ENCODE measurements around the gene ZNF423. TPM values are rescaled to one million over a fixed set of nuclear protein-coding genes. Genes with fewer than 3 reads are reported as not detected.

ZNF423 gene
- total RNA-seq, 1 donor = 11.6 TPM

GRCh38 chr16:49647673-49648072 lies 208.2 kb downstream of the ZNF423 start:
- no peaks in the 10 kb centered on the region for H3K27me3 ChIP-seq (ENCODE audit: insufficient read depth, low read length)
- H3K27ac ChIP-seq (ENCODE audit: low read depth, low read length) = no peak overlapping the region
- no peak for DNase-seq (ENCODE audit: insufficient read length, low spot score, missing footprints)
- H3K36me3 ChIP-seq (ENCODE audit: insufficient read depth, low read length) = no peaks in the 10 kb centered on the region
- peaks cover 12% of the 10 kb centered on the region for H3K9me3 ChIP-seq (ENCODE audit: low read depth, low read length)
- H4K20me1 ChIP-seq (ENCODE audit: insufficient read depth, low read length) = no peaks in the 10 kb centered on the region
- H3K4me1 ChIP-seq (ENCODE audit: insufficient read depth, low read length) = peaks cover 42% of the 10 kb centered on the region
- H3K4me3 ChIP-seq (ENCODE audit: insufficient read depth, low read length) = no peak overlapping the region
- TF ChIP-seq, protein P1, sequence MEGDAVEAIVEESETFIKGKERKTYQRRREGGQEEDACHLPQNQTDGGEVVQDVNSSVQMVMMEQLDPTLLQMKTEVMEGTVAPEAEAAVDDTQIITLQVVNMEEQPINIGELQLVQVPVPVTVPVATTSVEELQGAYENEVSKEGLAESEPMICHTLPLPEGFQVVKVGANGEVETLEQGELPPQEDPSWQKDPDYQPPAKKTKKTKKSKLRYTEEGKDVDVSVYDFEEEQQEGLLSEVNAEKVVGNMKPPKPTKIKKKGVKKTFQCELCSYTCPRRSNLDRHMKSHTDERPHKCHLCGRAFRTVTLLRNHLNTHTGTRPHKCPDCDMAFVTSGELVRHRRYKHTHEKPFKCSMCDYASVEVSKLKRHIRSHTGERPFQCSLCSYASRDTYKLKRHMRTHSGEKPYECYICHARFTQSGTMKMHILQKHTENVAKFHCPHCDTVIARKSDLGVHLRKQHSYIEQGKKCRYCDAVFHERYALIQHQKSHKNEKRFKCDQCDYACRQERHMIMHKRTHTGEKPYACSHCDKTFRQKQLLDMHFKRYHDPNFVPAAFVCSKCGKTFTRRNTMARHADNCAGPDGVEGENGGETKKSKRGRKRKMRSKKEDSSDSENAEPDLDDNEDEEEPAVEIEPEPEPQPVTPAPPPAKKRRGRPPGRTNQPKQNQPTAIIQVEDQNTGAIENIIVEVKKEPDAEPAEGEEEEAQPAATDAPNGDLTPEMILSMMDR (IDR thresholded peaks at IDR 0.05; ENCODE audit: extremely low read depth, low read depth, low read length) = no peak
- no peak overlapping the region for H3K4me2 ChIP-seq (ENCODE audit: insufficient read depth, low read length)
- H2AFZ ChIP-seq (ENCODE audit: low read length) = no peak overlapping the region
- no peaks in the 10 kb centered on the region for H3K79me2 ChIP-seq (ENCODE audit: insufficient read depth, low read length)

GRCh38 chr16:49645263-49645662 lies 210.6 kb downstream of the ZNF423 start:
- Histone ChIP-seq H4K20me1 (ENCODE audit: insufficient read depth, low read length) (no peaks in the 10 kb centered on the region), H3K79me2 (ENCODE audit: insufficient read depth, low read length) (no peaks in the 10 kb centered on the region), H3K4me1 (ENCODE audit: insufficient read depth, low read length) (peaks cover 54% of the 10 kb centered on the region), H3K27ac (ENCODE audit: low read depth, low read length) (peak overlapping the region; percentile 89), H3K4me2 (ENCODE audit: insufficient read depth, low read length) (no peak overlapping the region), H2AFZ (ENCODE audit: low read length) (no peak overlapping the region), H3K9me3 (ENCODE audit: low read depth, low read length) (peaks cover 12% of the 10 kb centered on the region), H3K27me3 (ENCODE audit: insufficient read depth, low read length) (no peaks in the 10 kb centered on the region), H3K4me3 (ENCODE audit: insufficient read depth, low read length) (no peak overlapping the region), H3K36me3 (ENCODE audit: insufficient read depth, low read length) (no peaks in the 10 kb centered on the region)
- TF ChIP-seq, protein P1 (IDR thresholded peaks at IDR 0.05; ENCODE audit: extremely low read depth, low read depth, low read length) = no peak
- DNase-seq (ENCODE audit: insufficient read length, low spot score, missing footprints) = no peak

- peak; percentile 78 for DNase-seq (ENCODE audit: insufficient read length, low spot score, missing footprints)
- Histone ChIP-seq H4K20me1 (ENCODE audit: insufficient read depth, low read length) (no peaks in the 10 kb centered on the region), H3K79me2 (ENCODE audit: insufficient read depth, low read length) (no peaks in the 10 kb centered on the region), H3K4me3 (ENCODE audit: insufficient read depth, low read length) (peak overlapping the region; percentile 46), H3K9me3 (ENCODE audit: low read depth, low read length) (peaks cover 12% of the 10 kb centered on the region), H3K36me3 (ENCODE audit: insufficient read depth, low read length) (no peaks in the 10 kb centered on the region), H2AFZ (ENCODE audit: low read length) (peak overlapping the region; percentile 79), H3K4me2 (ENCODE audit: insufficient read depth, low read length) (peak overlapping the region; percentile 85), H3K27ac (ENCODE audit: low read depth, low read length) (peak overlapping the region; percentile 89), H3K27me3 (ENCODE audit: insufficient read depth, low read length) (no peaks in the 10 kb centered on the region), H3K4me1 (ENCODE audit: insufficient read depth, low read length) (peaks cover 56% of the 10 kb centered on the region)
- TF ChIP-seq, protein P1 (IDR thresholded peaks at IDR 0.05; ENCODE audit: extremely low read depth, low read depth, low read length) = peak; percentile 46
Observed at GRCh38 chr16:49644145-49644463, 211.8 kb downstream of the ZNF423 start.

DNA sequence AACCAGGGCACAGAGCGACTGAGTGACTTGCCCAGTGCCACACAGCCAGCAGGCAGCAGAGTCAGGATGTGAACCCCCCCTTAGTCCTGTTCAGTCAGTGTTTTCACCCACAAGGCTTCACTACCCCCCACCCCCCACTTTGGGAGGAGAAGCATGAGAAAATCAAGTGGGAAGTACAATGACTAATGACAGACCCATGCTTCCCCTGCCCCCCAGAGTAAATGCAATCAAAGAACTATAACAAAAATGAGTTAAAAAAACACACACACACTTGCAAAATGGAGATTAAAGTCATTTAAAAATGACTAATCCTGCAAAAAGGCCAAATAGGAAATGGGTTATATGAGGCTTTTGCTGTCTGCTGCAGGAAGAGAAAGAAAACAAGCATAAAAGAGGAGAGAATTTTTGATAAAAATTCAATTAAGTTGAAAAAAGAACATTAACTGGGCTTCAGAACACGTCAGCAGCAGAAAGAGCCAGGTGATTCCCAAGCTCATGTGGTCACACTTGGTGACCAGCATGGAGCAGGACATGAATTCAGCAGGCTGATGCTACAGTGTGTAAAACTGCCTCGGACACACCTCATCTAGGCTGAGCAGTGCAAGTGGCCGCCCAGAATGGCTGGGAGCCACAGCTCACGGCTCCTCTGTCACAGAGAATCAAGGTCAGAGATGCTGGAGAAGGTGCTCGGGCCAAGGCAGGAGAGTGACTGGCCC lies 212.3 kb downstream of the ZNF423 start:
- Histone ChIP-seq H3K79me2 (ENCODE audit: insufficient read depth, low read length) (no peaks in the 10 kb centered on the region), H3K36me3 (ENCODE audit: insufficient read depth, low read length) (no peaks in the 10 kb centered on the region), H4K20me1 (ENCODE audit: insufficient read depth, low read length) (no peaks in the 10 kb centered on the region), H3K9me3 (ENCODE audit: low read depth, low read length) (peaks cover 8% of the 10 kb centered on the region), H2AFZ (ENCODE audit: low read length) (peak overlapping the region; percentile 79), H3K27ac (ENCODE audit: low read depth, low read length) (peak overlapping the region; percentile 89), H3K4me2 (ENCODE audit: insufficient read depth, low read length) (peak overlapping the region; percentile 85), H3K27me3 (ENCODE audit: insufficient read depth, low read length) (no peaks in the 10 kb centered on the region), H3K4me1 (ENCODE audit: insufficient read depth, low read length) (peaks cover 55% of the 10 kb centered on the region), H3K4me3 (ENCODE audit: insufficient read depth, low read length) (peak overlapping the region; percentile 46)
- TF ChIP-seq, protein P1 (IDR thresholded peaks at IDR 0.05; ENCODE audit: extremely low read depth, low read depth, low read length) = no peak
- DNase-seq (ENCODE audit: insufficient read length, low spot score, missing footprints) = peak; percentile 97
